Activated CD8-positive, alpha-beta memory T cell treated with anti-CD3 and anti-CD28 coated beads for 4 hours (primary cell): ENCODE results near the gene BCL11B.

Experiments used
- DNase-seq, 2 donors: peaks; one replicate each; pipeline ENCODE4 v3.0.0-alpha.2; 2020; ENCODE audit warnings: low read depth in 2 of 2

Gene BCL11B

DNA sequence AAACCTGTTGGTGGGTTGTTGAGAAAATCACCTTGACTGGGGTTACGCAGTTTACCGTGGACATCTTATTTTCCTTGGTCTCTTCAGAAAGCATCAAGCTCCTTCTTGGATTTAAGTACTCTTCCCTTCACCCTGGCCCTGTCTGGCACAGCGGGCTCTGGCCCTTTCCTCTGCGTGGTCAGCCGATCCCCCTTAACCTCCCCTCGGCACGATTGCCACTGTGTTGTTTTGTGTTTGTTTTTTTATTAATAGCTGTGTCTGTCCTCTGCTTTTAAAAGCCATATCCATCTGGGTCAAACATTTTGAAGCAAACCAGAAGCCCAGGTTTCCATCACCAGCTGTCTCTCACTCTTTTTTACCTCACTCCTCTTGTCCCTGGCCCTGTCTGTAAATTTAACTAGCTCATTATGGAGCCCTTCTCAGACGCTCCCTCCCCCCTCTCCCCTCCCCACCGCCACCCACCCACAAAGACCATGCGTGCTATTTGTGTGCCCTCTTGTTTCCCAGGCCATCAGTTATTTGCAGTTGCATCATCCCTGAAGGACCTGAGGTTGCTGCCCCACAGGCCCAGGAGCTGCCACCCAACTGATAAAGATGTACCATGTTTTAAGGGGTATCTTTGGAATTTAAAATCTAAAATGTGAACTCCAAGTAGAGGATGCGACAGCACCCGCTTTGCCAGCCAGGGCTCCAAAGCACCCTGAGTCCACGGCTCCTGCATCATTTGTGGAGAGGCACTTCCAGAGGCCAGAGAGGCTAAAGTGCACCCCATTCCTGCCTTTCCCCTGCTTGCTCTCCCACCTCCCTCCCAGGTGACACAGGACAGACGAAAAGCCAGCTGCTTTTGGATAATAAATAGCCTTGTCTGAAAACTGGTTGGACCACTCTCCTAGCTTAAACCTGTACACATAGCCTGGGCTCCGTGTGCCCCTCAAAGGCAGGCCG, 3.9 kb downstream of the BCL11B start:
- DNase-seq = no peak

DNA sequence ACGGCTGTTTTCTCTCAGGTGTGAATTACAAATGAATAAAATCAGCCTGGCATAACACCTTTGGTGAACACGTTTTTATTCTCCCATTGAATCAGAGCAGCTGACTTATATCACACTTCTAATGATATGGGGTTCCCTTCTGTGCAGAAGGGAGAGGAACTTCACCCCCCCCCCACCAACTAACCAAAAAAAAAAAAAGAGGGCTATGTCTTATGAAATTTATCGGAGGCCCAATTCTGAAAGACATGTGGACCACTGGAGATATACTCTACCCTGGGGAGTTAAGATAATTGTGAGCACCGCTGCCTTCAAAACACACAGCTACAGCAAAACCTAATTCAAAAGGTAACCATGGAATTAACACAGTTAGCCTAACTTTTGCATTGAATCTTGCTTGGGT, 4.6 kb downstream of the BCL11B start:
- DNase-seq = no peak

- DNase-seq = peak; percentile 77 to 78
Measured at GRCh38 chr14:99266181-99267178, 5.5 kb downstream of the BCL11B start.

DNA sequence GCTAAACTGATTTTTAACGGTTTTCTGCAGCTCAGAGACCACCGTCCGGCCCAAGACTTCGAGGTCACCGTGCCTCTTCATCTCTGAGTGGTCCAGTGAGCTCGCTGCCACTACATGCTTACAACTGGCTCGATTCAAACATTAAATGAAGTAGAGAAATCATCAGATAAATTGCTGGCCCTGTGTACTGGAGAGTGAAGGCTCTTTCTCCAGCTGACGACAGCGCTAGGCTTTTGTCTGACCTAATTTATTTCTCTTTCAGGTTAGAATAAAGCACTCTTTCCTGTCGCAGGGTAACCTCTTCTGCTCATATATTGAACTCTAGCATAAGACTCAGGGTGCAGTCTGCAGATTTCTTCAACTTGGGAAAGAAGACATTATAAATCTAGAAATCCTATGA, 6.4 kb downstream of the BCL11B start:
- DNase-seq = no peak

DNA sequence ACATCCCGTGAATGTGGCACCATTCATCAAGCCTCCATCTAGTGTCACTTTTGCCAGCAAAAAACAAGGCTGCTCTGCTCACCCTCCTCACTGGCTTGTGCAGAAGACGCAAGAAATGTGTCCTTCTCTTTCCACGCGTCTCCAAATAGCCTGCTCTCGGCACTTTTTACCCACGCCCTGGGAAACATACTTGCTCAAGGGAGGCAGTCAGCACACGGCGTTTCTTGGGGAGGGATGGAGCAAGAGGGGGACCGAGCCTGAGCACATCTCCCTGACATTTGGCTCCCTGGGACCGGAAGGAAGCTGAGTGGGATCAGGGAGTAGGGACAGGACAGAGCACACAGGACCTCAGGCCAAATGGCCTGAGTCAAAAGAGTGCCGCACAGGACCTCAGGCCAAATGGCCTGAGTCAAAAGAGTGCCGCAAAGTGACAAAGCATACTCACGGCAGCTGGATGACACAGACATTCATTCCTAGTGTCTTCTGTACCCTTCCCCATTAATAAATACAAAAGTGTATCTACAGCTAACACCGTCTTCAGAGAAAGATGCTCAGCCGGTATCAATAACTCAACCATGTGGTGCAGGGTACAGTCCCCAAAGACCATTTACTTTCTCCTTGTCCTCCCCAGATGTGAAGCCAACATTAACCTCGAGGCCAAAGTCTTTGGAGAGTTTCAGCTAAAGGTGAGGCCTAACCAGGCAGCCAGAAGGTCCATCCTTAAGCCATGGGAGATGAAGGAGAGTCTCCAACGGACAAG, 7.1 kb downstream of the BCL11B start:
- no peak for DNase-seq

GRCh38 chr14:99263564-99264330, 8.2 kb downstream of the BCL11B start:
- no peak for DNase-seq

- no peak for DNase-seq
Measured at GRCh38 chr14:99262977-99263448, 9.0 kb downstream of the BCL11B start.

- no peak for DNase-seq
Measured at GRCh38 chr14:99261912-99262787, 9.8 kb downstream of the BCL11B start.

DNA sequence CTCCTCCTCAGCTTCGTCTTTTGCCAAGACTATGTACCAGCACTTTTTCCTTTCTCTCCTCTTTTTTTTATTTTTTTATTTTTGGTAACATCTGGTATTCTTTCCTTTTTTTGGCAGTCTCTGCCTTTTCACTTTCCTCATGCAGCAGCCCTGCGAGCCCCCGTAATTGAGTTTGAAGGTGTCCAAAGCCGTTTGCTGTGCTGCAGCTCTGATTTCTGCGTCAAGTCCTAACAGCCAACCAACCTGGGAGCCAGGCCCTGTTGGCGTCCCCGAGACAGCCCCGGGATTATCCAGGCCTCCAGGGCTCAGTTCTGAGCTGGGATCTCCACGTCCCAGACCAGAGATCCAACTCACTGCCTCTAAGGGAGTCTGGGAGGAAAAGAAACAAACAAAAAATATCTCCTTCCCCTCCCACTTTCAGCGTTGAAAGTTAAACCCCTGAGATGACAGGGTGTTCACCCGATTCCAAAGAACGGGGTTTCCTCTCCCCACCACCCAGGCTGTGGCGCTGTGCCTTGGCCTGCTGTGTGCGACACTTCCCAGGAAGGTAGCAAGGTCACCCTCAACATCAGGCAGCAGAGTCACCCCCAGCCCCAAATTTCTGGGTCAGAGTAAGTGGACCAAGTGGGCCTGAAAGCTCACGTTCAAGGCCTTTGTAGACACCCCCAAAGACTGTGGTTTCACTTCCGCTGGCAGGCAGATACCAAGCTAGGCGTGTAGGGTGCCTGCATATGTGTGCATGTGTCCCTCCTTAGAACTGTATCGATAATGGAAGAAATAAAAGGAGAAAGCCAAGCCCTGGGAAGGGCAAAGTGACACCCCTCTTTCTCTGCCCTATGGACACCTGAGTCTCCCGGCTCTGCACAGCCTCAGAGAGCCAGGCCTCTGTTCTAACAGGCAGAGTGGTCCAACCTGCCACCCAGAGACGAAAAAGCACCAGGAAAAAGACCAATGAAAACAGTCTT, 11.1 kb downstream of the BCL11B start:
- DNase-seq = no peak

DNA sequence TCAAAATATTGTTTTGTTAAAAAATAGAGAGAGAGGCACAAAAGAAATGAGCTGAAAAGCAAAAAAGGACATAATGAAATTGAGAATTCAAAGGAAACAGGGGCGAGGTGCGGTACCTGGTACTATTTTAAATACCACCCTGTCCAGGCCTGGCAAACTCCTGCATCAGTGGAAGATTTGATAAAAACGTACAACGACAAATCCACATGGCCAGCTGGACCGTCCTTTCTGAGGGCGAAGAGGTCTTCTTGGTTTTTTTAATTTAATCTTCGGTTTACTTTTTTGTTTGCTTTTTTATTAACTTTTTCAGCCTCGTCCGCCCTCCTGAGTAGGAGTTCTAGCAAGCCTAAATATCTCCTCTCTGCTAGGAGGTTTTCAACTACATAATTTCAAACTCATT, 11.9 kb downstream of the BCL11B start:
- DNase-seq = no peak

GRCh38 chr14:99258876-99259726, 12.9 kb downstream of the BCL11B start:
- DNase-seq = no peak

DNA sequence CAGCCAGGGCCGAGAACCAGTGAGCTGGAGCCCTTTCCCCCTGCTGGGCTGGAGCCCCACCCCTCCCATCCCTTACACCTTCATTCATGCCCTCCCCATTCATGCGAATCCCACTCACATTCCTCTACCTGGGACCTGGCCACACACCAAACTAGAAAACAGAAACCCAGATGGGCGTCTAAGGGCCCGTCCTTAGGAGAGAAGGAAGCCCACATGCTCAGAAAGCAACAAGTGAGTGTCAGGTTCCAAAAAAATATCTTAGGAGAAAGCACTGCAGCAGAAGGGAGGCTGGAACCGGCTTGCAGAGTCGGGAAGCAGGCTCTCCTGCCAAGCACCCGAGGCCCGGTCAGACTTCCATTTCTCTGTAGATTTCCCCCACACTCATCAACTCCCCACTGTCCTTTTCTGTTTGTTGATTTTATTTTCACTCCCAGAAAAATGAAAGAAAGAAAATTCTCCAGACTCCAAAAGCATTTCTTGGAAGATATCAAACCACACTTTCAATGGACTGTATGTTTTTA, 13.6 kb downstream of the BCL11B start:
- DNase-seq = no peak

DNA sequence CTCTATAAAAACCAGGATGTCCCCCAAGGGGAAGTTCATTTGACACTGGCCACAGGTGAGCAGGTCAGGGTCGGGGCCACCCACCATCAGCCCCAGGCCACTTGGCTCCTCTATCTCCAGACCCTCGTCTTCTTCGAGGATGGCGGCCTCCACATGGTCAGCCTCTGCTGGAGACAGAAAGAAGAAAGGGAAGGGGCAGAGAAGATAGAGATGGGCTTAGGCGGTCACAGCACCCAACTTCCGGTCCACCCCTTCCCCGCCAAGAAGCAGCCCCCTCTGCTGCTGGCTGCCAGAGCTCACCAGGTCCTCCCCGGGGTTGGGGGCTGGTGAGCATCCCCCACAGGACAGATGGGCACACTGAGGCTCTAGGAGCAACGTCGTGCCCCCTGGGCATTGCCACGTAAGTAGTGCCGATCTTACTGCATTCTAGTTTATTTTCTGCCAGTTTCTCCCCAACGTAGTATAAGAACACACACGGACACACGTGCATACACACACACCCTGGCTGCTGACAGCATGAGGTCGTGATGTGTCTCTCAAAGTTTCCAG, 14.2 kb downstream of the BCL11B start:
- DNase-seq = no peak

DNA sequence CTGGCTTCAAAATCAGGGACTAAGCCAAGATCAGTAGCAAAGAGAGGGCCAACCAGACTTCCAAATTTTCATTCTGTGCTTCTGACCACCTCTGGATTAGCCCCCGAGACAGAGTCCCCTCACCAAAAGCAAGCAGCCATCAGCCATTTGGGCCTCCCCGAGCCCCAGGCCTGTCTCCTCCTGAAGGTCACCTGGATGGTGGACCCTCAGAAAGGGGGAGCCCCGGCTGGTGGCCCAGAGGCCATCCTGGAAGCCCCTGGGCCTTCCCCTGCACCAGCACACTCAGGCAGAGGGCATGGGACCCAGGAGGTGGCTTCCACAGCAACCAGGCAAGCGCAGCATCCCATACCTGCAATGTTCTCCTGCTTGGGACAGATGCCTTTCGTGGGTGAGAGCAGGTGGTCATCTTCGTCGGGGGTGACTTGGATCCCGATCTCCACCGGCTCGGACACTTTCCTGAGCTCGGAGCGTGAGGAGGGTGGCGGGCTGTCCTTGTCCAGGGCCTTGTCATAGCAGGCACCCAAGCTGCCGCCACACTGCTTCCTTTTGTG, 14.8 kb downstream of the BCL11B start:
- no peak for DNase-seq

DNA sequence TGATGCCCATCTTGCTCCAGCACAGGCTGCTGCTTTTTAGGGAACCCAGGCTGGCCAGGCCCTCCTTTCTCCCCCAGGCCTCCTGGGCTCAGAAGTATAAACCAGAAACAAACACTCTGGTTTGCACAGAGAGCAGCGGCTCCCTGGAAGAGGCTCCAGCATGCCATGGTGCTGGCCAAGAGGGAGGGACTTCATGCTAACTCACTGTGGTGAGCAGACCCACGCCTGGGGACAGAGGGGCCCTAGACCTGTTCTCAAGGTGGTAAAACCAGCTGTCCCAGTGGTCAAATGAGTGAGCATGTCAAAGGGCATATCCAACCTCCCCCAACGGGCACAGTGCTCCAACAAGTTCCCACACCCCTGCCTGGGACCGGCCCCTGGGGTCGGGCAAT, 15.5 kb downstream of the BCL11B start:
- DNase-seq = no peak

GRCh38 chr14:99255621-99256482, 16.1 kb downstream of the BCL11B start:
- no peak for DNase-seq
